Left ventricle myocardium inferior (tissue), 1 donor: ENCODE data around the gene ATF7. TPM values are rescaled to one million over a fixed set of nuclear protein-coding genes. Genes with fewer than 3 reads are reported as not detected.

Source experiments
- DNase-seq: peaks from one replicate; pipeline ENCODE4 v3.0.0-alpha.2; 2020
- H3K27ac ChIP-seq: fragments of 200-600 bp; replicated peaks from 2 replicates; pipeline ENCODE4 v1.8.0; 2021
- H3K27me3 ChIP-seq: fragments of 200-600 bp; 2 replicates; pipeline ENCODE4 v1.8.0; 2021; ENCODE audit warnings: low read depth
- H3K36me3 ChIP-seq: fragments of 200-600 bp; 2 replicates; pipeline ENCODE4 v1.8.0; 2021
- H3K4me1 ChIP-seq: fragments of 200-600 bp; 2 replicates; pipeline ENCODE4 v1.8.0; 2021
- H3K4me3 ChIP-seq: fragments of 200-600 bp; 2 replicates; pipeline ENCODE4 v1.8.0; 2021; ENCODE audit warnings: mild to moderate bottlenecking, moderate library complexity
- H3K9me3 ChIP-seq: fragments of 200-600 bp; replicated peaks from 2 replicates; pipeline ENCODE4 v1.8.0; 2021
- CTCF ChIP-seq: fragments of 200-600 bp; IDR thresholded peaks from 2 replicates; pipeline ENCODE4 v1.8.0; 2021; ENCODE audit warnings: antibody characterized with exemption, mild to moderate bottlenecking, borderline replicate concordance
- intact Hi-C: fragments of 100-400 bp; cut with micrococcal nuclease; formaldehyde crosslinking; loops from one replicate; pipeline ENCODE4 v1.11.0; 2022
- total RNA-seq: library from RNA; stranded (reverse); fragmentation: NEBNext Ultra II Directional; extraction: Animal tissue kit (Norgen Biotek cat#: 25700); gene quantifications from one replicate; pipeline ENCODE4 v1.2.1, GENCODE V29; 2021
- donor health status: DM: no; HTN: yes; CAD: no; lungs with severe emphysema.

The ATF7 gene
- total RNA-seq, 1 donor from 2014 or later: 29.8 TPM

GRCh38 chr12:53466640-53467039 lies 159.5 kb downstream of the ATF7 start:
- TF ChIP-seq CTCF: no peak
- H3K4me1 ChIP-seq: peaks cover 98% of the 10 kb centered on the region
- intact Hi-C loops: no loop called here
- no peak overlapping the region for H3K4me3 ChIP-seq
- H3K36me3 ChIP-seq: peaks cover 100% of the 10 kb centered on the region
- H3K9me3 ChIP-seq: no peaks in the 10 kb centered on the region
- H3K27me3 ChIP-seq: no peaks in the 10 kb centered on the region
- DNase-seq: no peak
- H3K27ac ChIP-seq: peak overlapping the region; percentile 69

- Histone ChIP-seq H3K36me3 (peaks cover 100% of the 10 kb centered on the region), H3K4me1 (peaks cover 98% of the 10 kb centered on the region), H3K27ac (peak overlapping the region; percentile 69), H3K4me3 (no peak overlapping the region), H3K27me3 (no peaks in the 10 kb centered on the region), H3K9me3 (no peaks in the 10 kb centered on the region)
- intact Hi-C loops: no loop called here
- DNase-seq: no peak
- no peak for TF ChIP-seq CTCF
Measured at GRCh38 chr12:53465679-53466078, 160.5 kb downstream of the ATF7 start.

DNA sequence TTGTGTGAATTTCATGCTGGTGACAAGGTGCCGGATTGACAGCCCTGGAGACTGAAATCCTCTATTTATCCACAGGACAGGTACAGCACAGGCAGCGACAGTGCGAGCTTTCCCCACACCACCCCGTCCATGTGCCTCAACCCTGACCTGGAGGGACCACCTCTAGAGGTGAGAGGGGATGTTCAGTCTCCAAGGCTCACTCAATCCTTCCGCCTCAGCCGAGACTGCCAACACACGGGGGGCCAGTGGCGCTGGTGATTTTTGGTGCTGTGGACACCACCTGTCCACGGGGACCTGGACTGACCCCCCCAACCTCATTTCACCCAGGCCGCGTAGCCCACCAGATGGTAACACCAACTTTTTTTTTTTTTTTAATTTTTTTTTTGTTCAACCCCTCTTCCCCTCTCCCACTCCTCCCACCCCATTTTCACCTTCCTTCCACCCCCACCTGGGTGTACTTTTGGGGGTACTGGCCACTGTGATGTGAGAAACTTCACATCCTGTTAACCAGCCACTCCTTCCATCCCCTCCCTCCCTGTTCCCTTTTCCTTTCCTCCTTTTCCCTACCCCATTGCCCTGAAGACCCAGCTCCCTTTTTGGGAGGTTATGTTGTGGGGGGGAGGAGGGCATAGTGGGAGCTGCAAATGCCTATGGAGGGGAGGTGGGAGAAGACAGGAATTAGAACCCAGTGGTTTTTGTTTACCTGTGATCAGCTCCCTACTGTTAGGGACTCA lies 161.3 kb downstream of the ATF7 start:
- no peak for DNase-seq
- TF ChIP-seq CTCF: no peak
- Histone ChIP-seq H3K27me3 (no peaks in the 10 kb centered on the region), H3K4me1 (peaks cover 98% of the 10 kb centered on the region), H3K9me3 (no peaks in the 10 kb centered on the region), H3K27ac (peak overlapping the region; percentile 69), H3K4me3 (no peak overlapping the region), H3K36me3 (peaks cover 100% of the 10 kb centered on the region)
- intact Hi-C loops: no loop called here

DNA sequence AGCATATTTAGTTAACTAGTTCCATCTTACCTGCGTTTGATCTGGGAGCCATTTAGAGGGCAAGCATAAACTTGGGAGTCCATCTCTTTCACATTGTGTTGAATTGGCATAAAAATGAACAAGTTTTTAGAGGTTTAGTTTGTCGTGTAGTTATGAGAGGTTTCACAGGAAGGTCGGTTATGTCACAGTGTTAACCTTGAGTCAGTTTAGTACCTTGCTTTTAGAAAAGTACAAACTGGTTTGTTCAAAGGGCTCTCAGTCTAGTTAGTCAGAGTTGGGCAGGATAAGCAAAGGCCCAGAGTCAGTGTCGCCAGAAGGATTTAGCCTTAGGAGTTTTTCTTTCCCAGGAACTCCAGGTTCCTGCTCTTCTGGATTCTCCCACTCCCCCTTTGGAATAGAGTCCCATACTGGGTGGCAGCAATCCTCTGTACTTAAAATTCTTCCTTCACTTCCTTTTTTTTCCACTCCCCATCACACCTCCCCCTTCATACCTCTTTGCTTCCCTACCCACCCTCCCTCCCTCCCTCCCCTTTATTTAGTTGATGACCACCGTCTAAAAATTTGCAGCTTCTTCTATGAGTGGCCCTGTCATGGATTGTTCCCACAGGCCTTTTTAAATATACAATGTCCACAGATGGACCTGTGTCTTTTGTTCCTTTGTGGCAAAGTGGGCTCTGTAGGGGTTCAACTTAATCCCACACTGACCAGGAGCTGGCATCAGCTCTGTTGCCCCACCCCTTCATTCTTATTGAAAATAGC lies 162.2 kb downstream of the ATF7 start:
- peaks cover 98% of the 10 kb centered on the region for H3K4me1 ChIP-seq
- TF ChIP-seq CTCF: no peak
- H3K4me3 ChIP-seq: no peak overlapping the region
- intact Hi-C loops: no loop called here
- H3K27me3 ChIP-seq: no peaks in the 10 kb centered on the region
- peaks cover 100% of the 10 kb centered on the region for H3K36me3 ChIP-seq
- no peaks in the 10 kb centered on the region for H3K9me3 ChIP-seq
- peak overlapping the region; percentile 69 for H3K27ac ChIP-seq
- no peak for DNase-seq

DNA sequence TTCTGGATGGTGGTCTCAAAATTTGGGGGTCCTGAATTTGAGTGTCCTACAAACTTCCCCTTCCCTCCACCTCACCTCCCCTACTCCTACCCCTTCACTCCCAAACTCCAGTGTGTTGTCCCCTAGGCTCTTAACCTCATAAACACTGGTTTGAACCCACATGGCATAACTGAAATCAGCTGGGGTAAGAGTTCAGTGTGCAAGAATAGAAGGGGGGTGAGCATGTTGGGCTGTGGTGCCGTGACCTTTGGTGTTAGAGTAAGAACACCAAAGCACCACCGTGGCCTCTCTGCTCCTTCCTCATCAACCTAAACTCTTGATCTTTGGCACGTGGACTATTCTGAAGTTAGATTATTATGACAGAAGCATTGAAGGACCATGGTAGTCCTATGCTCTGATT lies 163.2 kb downstream of the ATF7 start:
- Histone ChIP-seq H3K9me3 (no peaks in the 10 kb centered on the region), H3K4me3 (no peak overlapping the region), H3K36me3 (peaks cover 100% of the 10 kb centered on the region), H3K27ac (peak overlapping the region; percentile 69), H3K27me3 (no peaks in the 10 kb centered on the region), H3K4me1 (peaks cover 95% of the 10 kb centered on the region)
- no peak for DNase-seq
- intact Hi-C loops: no loop called here
- TF ChIP-seq CTCF: no peak
